LNCAP (cell line): ENCODE data around the gene C1orf198.

Source experiments
- CTCF ChIP-seq: fragments of 450-650 bp; IDR thresholded peaks from 2 replicates; pipeline ENCODE4 v1.5.1; 2017; ENCODE audit warnings: mild to moderate bottlenecking

Gene C1orf198

DNA sequence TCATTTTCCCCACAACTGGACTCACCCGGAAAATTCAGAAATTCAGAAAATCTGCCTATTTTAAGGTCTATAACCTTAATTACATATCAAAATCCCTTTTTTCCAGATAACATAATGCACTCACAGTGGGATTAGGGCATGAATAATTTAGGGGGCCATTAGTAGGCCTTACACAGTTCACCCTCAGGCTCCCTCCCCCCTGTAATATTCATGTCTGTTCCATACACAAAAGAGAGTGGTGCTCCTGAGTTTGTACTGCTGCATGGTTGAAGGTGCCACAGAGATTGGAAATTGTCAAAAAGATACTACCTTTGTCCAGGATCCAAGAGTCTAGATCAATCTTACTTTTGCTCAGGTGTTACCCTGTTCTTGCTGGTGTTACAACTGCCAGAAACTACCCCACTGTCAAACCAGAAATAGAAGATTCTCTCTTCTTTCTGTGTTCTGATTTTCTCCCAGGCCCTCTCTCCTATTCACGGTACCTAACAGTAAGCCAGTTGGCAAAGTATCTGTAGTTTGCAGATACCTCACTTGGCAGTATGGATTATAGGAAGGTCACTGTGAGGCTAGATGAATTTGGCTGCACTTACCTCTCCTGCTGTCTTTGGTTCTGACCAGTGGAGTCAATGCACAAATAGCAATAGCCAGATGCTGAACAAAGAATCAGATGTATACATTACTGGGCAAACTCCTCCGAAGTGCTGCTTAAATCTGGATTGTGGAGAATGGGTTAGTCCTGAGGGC lies 53.2 kb downstream of the C1orf198 start:
- TF ChIP-seq CTCF = no peak

DNA sequence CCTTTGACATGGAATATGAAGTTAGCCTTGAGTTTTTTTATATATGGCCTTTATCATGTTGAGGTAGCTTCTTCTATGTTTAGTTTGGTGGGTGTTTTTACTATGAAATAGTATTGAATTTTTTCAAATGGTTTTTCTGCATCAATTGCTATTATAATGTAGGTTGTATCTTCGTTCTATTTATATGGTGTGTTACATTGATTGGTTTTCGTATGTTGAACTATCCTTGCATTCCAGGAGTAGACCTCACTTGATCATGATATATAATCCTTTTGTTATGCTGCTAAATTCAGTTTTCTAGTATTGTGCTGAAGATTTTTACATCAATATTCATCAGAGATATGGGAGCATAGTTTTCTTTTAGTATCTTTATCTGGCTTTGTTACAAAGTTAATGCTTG lies 55.8 kb downstream of the C1orf198 start:
- TF ChIP-seq CTCF = no peak

GRCh38 chr1:230809256-230809990 lies 58.9 kb downstream of the C1orf198 start:
- no peak for TF ChIP-seq CTCF

- no peak for TF ChIP-seq CTCF
These were observed 59.9 kb downstream of the C1orf198 start for GRCh38 chr1:230808281-230808872.

- no peak for TF ChIP-seq CTCF
These were observed 60.6 kb downstream of the C1orf198 start for GRCh38 chr1:230807561-230808280.

GRCh38 chr1:230807029-230807428 lies 61.3 kb downstream of the C1orf198 start:
- TF ChIP-seq CTCF = no peak

DNA sequence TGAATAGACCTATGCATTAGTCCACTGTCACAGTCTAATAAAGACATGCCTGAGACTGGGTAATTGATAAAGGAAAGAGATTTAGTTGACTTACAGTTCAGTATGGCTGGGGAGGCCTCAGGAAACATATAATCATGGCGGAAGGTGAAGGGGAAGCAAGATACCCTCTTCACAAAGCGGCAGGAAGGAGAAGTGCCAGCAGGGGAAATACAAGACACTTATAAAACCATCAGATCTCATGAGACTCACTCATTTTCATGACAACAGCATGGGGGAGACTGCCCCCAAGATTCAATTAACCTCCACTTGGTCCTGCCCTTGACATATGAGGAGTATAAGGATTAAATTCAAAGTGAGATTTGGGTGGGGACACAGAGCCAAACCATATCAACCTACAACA lies 61.8 kb downstream of the C1orf198 start:
- TF ChIP-seq CTCF = no peak
